Ecto neural progenitor cell (in vitro differentiated cells): ENCODE data around the gene ZNF286A.
A peak's percentile ranks its signal among the peaks of the same experiment; 100 is the strongest.
"Not testable (repeated sequence)": the region's sequence is repeated elsewhere in the genome, so short reads cannot be mapped to it uniquely, and the experiment has no call there.

Experiments used
- DNase-seq: peaks from one replicate; pipeline ENCODE4 v3.0.0-alpha.2; 2018; ENCODE audit warnings: low spot score

The ZNF286A gene

GRCh38 chr17:15699413-15699924 is at the start of gene ZNF286A:
TSS of gene ZNF286A (plus strand) at chr17:15699752. CDS start at chr17:15700330, 578 bp downstream.
- DNase-seq = peak; percentile 100

- DNase-seq = peak; percentile 33
Measured at GRCh38 chr17:15649861-15650421, 49.6 kb upstream of the ZNF286A start.

- no peak for DNase-seq
Measured at GRCh38 chr17:15650741-15651582, 48.6 kb upstream of the ZNF286A start.

GRCh38 chr17:15651583-15652110 is 47.9 kb upstream of the ZNF286A start:
- DNase-seq = peak; percentile 77

GRCh38 chr17:15652960-15653359 is 46.6 kb upstream of the ZNF286A start:
- DNase-seq = no peak

- DNase-seq = not testable (repeated sequence)
Measured at GRCh38 chr17:15654401-15654800, 45.2 kb upstream of the ZNF286A start.

- no peak for DNase-seq
Measured at GRCh38 chr17:15654886-15655561, 44.5 kb upstream of the ZNF286A start.

- DNase-seq = no peak
Measured at GRCh38 chr17:15657868-15658267, 41.7 kb upstream of the ZNF286A start.

GRCh38 chr17:15658296-15658695 is 41.3 kb upstream of the ZNF286A start:
- no peak for DNase-seq

GRCh38 chr17:15659236-15659635 is 40.3 kb upstream of the ZNF286A start:
- DNase-seq = peak; percentile 42

- DNase-seq = peak; percentile 45
Measured at GRCh38 chr17:15659663-15660062, 39.9 kb upstream of the ZNF286A start.

GRCh38 chr17:15660077-15660476 is 39.5 kb upstream of the ZNF286A start:
- DNase-seq = no peak

- DNase-seq = no peak
Measured at GRCh38 chr17:15662681-15663080, 36.9 kb upstream of the ZNF286A start.

- no peak for DNase-seq
Measured at GRCh38 chr17:15663176-15663575, 36.4 kb upstream of the ZNF286A start.

GRCh38 chr17:15663691-15664090 is 35.9 kb upstream of the ZNF286A start:
- peak; percentile 36 for DNase-seq

GRCh38 chr17:15669526-15669925 is 30.0 kb upstream of the ZNF286A start:
- DNase-seq = not testable (repeated sequence)

- not testable (repeated sequence) for DNase-seq
Measured at GRCh38 chr17:15674640-15675039, 24.9 kb upstream of the ZNF286A start.

GRCh38 chr17:15675991-15676390 is 23.6 kb upstream of the ZNF286A start:
- DNase-seq = not testable (repeated sequence)

GRCh38 chr17:15683135-15683534 is 16.4 kb upstream of the ZNF286A start:
- not testable (repeated sequence) for DNase-seq

- peak; percentile 83 for DNase-seq
Measured at GRCh38 chr17:15683824-15684478, 15.6 kb upstream of the ZNF286A start, which contains the start of gene TRIM16. TSS of gene TRIM16 (minus strand) at chr17:15684311. CDS start at chr17:15651609, 32,702 bp downstream.

GRCh38 chr17:15687494-15687893 is 12.1 kb upstream of the ZNF286A start:
- not testable (repeated sequence) for DNase-seq

GRCh38 chr17:15698967-15699366 is 585 bp upstream of the ZNF286A start:
- DNase-seq = not testable (repeated sequence)
